A673 (cell line): Measurements from ENCODE around the gene SYT7. TPM values are rescaled to one million over a fixed set of nuclear protein-coding genes. Genes with fewer than 3 reads are reported as not detected.

Experiments
- BruUV-seq: library from RNA; stranded (reverse); fragments of 400-500 nt; replicated peaks from 2 replicates; lab custom pipeline; 2021; lab: Mats Ljungman, UMichigan
- CTCF ChIA-PET: fragments of 300-600 bp; sonication (Branson Sonifier 250); formaldehyde crosslinking; loops from one replicate; lab custom pipeline; 2022; ENCODE audit warnings: antibody characterized with exemption; lab: Charles Lee
- POLR2A ChIA-PET: fragments of 300-600 bp; sonication (Branson Sonifier 250); formaldehyde crosslinking; loops from one replicate; lab custom pipeline; 2022; ENCODE audit warnings: antibody characterized with exemption; ENCODE audit not compliant: low non-redundant PET; lab: Charles Lee
- DNase-seq: peaks from one replicate; pipeline ENCODE4 v3.0.0-alpha.2; 2015; ENCODE audit warnings: low spot score
- H3K27ac ChIP-seq: fragments of 200-600 bp; sonication (generic); 2 replicates; pipeline ENCODE4 v1.5.1; 2016; ENCODE audit warnings: mixed run types, low read depth, mild to moderate bottlenecking, mixed read lengths, antibody characterized with exemption, low read length; ENCODE audit not compliant: poor library complexity, severe bottlenecking
- H3K27me3 ChIP-seq: fragments of 200-600 bp; sonication (generic); replicated peaks from 2 replicates; pipeline ENCODE4 v1.6.1; 2017; ENCODE audit warnings: mixed run types, low read depth, mild to moderate bottlenecking, mixed read lengths, antibody characterized with exemption, low read length; ENCODE audit not compliant: insufficient read depth, poor library complexity
- H3K36me3 ChIP-seq: fragments of 200-600 bp; sonication (generic); 2 replicates; pipeline ENCODE4 v1.6.1; 2016; ENCODE audit warnings: mixed run types, mild to moderate bottlenecking, mixed read lengths, antibody characterized with exemption, low read length; ENCODE audit not compliant: insufficient read depth, poor library complexity, severe bottlenecking
- H3K4me1 ChIP-seq: fragments of 200-600 bp; sonication (generic); 2 replicates; pipeline ENCODE4 v1.6.1; 2017; ENCODE audit warnings: mixed run types, mild to moderate bottlenecking, mixed read lengths, antibody characterized with exemption, low read length; ENCODE audit not compliant: insufficient read depth, poor library complexity, severe bottlenecking
- H3K4me3 ChIP-seq: fragments of 200-600 bp; sonication (generic); 2 replicates; pipeline ENCODE4 v1.5.1; 2016; ENCODE audit warnings: low read depth, mixed run types, mild to moderate bottlenecking, mixed read lengths, low read length; ENCODE audit not compliant: poor library complexity, severe bottlenecking
- H3K9me3 ChIP-seq: fragments of 200-600 bp; sonication (generic); 2 replicates; pipeline ENCODE4 v1.6.1; 2016; ENCODE audit warnings: mixed run types, low read depth, mild to moderate bottlenecking, mixed read lengths, antibody characterized with exemption, low read length; ENCODE audit not compliant: poor library complexity, severe bottlenecking
- EZH2 ChIP-seq: fragments of 200-600 bp; sonication (generic); IDR thresholded peaks from 2 replicates; pipeline ENCODE4 v1.6.1; 2017; ENCODE audit warnings: borderline replicate concordance, low read depth, mild to moderate bottlenecking, mixed read lengths, antibody characterized with exemption, low read length; ENCODE audit not compliant: poor library complexity, severe bottlenecking
- intact Hi-C: fragments of 100-400 bp; cut with micrococcal nuclease; formaldehyde crosslinking; loops from one replicate; pipeline ENCODE4 v1.10.0; 2022; ENCODE audit not compliant: unreplicated experiment
- total RNA-seq: library from RNA; stranded (reverse); gene quantifications from 2 replicates; pipeline ENCODE4 v1.2.3, GENCODE V29; 2021
- TF ChIP-seq, protein P1 (sequence below): fragments of 300-800, 200-600 bp; sonication (generic); conservative IDR thresholded peaks from 2 replicates; pipeline ENCODE4 v1.5.1; 2017; ENCODE audit warnings: low read depth, mild to moderate bottlenecking, antibody characterized with exemption, low read length, moderate library complexity, mixed read lengths

The SYT7 gene
- total RNA-seq, 1 experiment from 2014 or later, result 1.3 TPM

DNA sequence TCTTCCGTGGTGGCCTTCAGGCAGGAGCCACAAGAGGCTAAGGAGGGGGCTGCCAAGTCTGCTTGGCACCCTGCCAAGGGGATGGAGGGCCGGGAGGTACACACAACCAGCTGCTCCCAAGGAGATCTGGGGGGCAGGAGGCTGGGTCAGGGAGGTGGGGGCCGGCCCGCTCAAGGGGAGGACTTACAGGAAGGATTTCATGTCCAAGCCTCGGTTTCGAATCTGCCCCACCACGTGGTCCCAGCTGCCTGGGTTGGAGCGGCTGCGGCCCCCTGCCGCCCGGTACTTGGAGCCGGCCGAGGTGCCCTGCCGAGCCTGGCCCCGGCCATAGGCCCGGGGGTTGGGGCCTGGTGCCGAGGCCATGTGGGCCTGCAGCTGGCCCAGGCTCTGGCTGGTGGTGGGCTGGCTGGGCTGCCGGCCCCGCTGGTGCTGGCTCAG lies 38.8 kb downstream of the SYT7 start:
- Histone ChIP-seq H3K36me3 (no peaks in the 10 kb centered on the region), H3K9me3 (no peaks in the 10 kb centered on the region), H3K4me1 (no peaks in the 10 kb centered on the region), H3K27ac (no peak overlapping the region), H3K4me3 (no peak overlapping the region), H3K27me3 (no peaks in the 10 kb centered on the region)
- POLR2A ChIA-PET, result no interaction called here
- no TSS peak for BruUV-seq
- intact Hi-C loops, result no loop called here
- no peak for TF ChIP-seq EZH2
- TF ChIP-seq, protein P1, sequence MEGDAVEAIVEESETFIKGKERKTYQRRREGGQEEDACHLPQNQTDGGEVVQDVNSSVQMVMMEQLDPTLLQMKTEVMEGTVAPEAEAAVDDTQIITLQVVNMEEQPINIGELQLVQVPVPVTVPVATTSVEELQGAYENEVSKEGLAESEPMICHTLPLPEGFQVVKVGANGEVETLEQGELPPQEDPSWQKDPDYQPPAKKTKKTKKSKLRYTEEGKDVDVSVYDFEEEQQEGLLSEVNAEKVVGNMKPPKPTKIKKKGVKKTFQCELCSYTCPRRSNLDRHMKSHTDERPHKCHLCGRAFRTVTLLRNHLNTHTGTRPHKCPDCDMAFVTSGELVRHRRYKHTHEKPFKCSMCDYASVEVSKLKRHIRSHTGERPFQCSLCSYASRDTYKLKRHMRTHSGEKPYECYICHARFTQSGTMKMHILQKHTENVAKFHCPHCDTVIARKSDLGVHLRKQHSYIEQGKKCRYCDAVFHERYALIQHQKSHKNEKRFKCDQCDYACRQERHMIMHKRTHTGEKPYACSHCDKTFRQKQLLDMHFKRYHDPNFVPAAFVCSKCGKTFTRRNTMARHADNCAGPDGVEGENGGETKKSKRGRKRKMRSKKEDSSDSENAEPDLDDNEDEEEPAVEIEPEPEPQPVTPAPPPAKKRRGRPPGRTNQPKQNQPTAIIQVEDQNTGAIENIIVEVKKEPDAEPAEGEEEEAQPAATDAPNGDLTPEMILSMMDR, result no peak
- no peak for DNase-seq
- CTCF ChIA-PET, result no interaction called here

DNA sequence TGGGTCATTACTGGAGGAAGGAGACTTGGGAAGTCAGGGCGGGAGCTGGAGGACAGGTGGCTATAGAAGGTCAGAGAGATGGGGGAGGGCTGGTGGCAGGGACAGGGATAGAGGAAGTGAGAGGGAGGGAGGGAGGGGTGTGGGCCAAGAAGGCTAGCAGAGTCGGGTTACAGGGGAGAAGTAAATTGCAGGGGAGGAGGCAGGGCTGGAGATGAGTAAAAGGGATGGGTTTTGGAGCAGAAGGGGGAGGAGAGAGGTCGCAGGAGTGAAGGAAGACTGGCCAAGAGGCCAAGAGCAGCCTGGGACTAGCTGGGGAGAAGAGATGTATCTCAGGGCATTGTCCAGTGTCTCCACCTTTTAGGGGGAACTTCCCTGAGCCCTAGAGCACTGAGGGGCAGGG lies 39.3 kb downstream of the SYT7 start:
- no peak for DNase-seq
- no peaks in the 10 kb centered on the region for H3K4me1 ChIP-seq
- BruUV-seq, result no TSS peak
- POLR2A ChIA-PET, result no interaction called here
- no peaks in the 10 kb centered on the region for H3K27me3 ChIP-seq
- no peak for TF ChIP-seq EZH2
- H3K27ac ChIP-seq, result no peak overlapping the region
- H3K9me3 ChIP-seq, result no peaks in the 10 kb centered on the region
- intact Hi-C loops, result no loop called here
- H3K36me3 ChIP-seq, result no peaks in the 10 kb centered on the region
- CTCF ChIA-PET, result no interaction called here
- no peak overlapping the region for H3K4me3 ChIP-seq

DNA sequence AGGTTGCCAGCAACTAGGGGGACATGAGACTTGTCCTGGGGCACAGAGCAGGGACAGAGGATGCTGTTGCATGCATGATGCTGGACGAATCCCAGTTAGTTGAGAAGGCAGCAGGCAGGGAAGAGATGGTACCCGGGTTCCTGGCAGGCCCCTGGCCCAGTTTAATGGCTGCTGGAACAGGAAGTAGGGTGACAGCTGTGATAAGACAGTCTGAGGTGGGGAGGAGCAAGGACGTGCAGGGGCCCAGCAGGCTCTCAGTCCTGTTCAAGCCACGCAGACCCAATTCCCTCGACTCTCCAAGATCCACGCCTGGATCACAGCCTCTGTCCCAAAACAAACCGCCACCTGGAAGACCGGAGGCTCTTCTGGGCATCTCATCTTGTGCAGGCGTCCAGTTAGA lies 40.3 kb downstream of the SYT7 start:
- ChIA-PET CTCF (interaction anchor here (1.0 kb wide), 1 partner anchor 58 kb away, joined by 3 read pairs; no protein-coding TSS in a partner anchor), POLR2A (interaction anchor here (0.6 kb wide), 1 partner anchor 31 kb away, joined by 10 read pairs; no protein-coding TSS in a partner anchor)
- no TSS peak for BruUV-seq
- intact Hi-C loops, result no loop called here
- Histone ChIP-seq H3K27me3 (no peaks in the 10 kb centered on the region), H3K27ac (no peak overlapping the region), H3K4me1 (no peaks in the 10 kb centered on the region), H3K36me3 (no peaks in the 10 kb centered on the region), H3K4me3 (no peak overlapping the region), H3K9me3 (no peaks in the 10 kb centered on the region)
- no peak for TF ChIP-seq EZH2
- TF ChIP-seq, protein P1, result no peak
- DNase-seq, result no peak

DNA sequence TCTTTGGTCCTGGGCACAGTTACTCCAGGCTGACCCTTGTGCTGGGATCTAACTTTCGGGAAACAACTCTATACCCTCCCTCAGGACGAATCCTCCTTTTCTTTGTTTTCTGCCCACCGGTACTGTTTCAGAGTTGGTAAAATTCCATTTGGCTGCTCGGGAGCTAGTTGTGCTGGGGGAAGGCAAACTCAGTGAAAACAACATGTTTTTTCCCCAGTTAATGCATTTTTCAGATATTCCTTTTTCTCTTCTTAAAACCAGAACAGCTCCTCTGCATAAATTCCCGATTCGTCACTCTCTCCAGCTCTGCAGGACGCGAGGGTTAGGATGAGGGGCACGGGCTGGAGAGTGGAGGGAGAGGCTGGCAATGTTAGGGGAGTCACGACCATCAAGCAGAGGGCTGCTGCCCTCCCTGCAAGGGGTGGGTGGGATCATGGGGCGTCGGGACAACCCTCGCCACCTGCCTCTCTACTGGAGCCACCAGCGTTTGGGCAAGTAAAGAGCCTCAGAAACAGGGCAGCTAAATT lies 41.0 kb downstream of the SYT7 start:
- no peaks in the 10 kb centered on the region for H3K36me3 ChIP-seq
- no peaks in the 10 kb centered on the region for H3K9me3 ChIP-seq
- DNase-seq, result no peak
- intact Hi-C loops, result no loop called here
- TF ChIP-seq, protein P1, result no peak
- TF ChIP-seq EZH2, result no peak
- POLR2A ChIA-PET, result no interaction called here
- no TSS peak for BruUV-seq
- H3K27me3 ChIP-seq, result no peaks in the 10 kb centered on the region
- H3K4me3 ChIP-seq, result no peak overlapping the region
- no peak overlapping the region for H3K27ac ChIP-seq
- H3K4me1 ChIP-seq, result no peaks in the 10 kb centered on the region
- CTCF ChIA-PET, result interaction anchor here (0.6 to 1.0 kb wide), 2 partner anchors 12 to 57 kb away, joined by 3 to 4 read pairs; no protein-coding TSS in a partner anchor
